Stimulated activated naive CD4-positive, alpha-beta T cell (primary cell): ENCODE data around the gene KRTAP12-2.

Source experiments
- DNase-seq, 6 experiments: peaks; one replicate each; lab custom pipeline; 2025; lab: John Stamatoyannopoulos, UW

The KRTAP12-2 gene, protein sequence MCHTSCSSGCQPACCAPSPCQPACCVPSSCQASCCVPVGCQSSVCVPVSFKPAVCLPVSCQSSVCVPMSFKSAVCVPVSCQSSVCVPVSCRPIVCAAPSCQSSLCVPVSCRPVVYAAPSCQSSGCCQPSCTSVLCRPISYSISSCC

DNA sequence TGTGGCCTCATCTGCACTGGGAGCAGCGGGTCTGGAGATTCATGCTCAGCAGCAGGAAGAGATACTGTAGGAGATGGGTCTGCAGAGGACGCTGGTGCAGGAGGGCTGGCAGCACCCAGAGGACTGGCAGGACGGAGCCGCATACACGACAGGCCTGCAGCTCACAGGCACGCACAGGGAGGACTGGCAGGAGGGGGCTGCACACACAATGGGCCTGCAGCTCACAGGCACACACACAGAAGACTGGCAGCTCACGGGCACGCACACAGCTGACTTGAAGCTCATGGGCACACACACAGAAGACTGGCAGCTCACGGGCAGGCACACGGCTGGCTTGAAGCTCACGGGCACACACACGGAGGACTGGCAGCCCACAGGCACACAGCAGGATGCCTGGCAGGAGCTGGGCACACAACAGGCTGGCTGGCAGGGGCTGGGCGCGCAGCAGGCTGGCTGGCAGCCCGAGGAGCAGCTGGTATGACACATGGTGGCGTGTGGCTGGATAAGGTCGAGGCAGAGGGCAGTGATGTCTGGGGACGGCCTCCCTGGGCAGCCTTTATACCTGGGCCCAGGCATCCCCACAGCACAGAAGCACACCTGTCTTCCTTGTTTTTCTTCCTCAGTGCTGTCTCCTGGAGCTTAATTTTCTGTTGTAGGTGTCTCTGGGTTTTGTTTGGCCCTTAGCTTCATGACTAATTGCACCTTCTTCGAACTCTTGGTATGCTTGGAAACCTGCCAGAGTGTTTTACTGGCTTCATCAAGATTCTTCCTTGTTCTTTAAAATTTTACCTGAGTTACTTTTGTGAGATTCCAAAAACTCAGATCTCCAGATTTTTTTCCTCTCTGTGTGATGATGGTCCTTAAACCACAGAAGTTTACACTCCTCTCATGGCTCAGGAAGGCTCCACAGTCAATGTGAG lies at the start of gene KRTAP12-2:
Gene KRTAP12-2 (minus strand): TSS at position 527 of the 920 bp plus-strand sequence. CDS start 41 bp downstream, at position 486.
- DNase-seq = no peak

DNA sequence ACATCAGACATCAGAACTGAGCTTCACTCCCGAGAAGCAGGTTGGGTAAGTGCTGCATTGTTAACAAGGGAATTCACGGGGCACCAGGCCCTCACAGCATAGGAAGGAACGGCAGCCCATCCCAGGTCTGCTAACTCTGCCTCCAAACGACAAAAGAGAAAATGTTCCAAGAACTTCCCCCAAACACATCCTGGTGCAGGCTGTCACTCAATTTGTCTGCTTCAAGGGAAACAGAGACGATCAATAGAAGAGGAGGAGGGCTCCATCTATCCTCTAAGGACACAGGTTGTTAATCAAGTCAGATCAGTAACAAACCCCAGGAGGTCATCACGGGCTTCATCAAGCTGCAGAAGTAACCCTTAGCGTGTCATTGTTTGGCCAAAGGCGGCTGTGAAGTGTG lies 48.2 kb upstream of the KRTAP12-2 start:
- DNase-seq = no peak

DNA sequence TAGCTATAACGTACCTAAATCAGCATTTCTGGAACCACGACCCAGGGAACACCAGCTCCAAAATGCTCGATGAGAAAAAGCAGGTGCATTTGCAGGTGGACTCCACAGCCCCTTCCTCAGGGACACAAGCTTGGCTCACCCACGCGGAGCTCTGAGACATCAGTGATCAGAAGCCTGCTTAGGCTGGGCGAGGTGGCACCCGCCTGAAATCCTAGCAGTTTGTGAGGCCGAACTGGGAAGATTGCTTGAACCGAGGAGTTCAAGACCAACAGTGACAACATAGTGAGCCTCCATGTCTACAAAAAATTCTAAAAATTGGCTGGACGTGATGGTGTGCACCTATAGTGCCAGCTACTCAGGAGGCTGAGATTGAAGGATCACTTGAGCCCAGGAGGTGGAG lies 47.1 kb upstream of the KRTAP12-2 start:
- no peak for DNase-seq

DNA sequence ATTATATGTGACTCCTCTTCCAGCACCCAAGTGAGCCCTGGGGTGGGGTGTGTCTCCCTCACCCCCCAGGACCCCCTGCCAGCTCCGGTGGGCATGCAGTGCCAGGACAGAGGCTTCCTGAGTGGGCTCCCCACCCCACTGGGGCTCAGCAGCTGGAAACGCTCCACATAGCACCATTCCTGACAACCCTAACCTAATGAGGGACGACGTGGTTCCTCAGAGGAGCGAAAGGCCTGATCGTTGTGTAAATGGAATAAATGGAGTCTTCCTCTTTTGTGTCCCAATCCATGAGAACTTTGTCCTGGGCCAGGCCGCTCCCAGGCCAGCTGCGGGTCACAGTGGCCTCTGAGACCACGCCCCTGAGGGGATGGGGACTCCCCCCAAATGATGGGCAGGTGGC lies 46.4 kb upstream of the KRTAP12-2 start:
- no peak for DNase-seq

DNA sequence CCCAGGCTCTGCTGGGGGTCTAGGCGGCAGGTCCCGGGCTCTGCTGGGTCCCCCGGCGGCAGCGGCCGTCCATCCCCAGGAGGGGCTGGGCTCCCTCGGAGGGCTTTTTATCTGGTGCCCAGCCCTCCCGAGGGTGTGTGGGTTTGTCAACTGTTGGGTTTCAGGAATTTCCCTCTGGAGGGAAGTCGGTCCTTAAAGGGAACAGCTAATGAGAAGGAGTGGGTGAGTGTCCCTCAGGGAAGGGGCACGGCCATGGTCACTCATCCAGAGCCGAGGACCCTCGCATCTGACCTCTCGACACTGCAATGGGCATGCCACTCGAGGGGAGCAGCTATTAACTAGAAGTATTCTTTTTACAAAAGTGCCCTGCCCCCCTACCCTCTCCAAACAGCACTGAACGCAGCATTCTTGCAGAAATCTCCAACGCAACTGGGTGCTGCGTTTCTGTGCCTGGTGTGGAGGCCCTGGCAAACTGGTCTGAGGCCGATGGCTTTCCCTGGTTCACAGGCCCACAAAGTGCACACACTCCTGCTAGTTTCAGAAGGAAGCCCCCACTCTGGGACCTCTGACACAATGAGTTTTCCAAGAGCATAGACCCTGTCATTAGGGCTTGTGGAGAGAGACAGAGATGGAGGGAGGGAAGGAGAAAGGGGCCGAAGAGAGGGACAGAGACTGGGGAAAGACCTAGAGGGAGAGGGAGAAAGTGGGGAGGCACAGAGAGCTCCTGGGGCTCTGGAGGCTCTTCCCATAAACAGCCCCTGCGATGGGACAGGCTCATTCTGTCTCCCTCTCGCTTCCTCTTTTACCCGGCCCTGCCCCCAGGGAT lies 45.7 kb upstream of the KRTAP12-2 start:
- no peak for DNase-seq

DNA sequence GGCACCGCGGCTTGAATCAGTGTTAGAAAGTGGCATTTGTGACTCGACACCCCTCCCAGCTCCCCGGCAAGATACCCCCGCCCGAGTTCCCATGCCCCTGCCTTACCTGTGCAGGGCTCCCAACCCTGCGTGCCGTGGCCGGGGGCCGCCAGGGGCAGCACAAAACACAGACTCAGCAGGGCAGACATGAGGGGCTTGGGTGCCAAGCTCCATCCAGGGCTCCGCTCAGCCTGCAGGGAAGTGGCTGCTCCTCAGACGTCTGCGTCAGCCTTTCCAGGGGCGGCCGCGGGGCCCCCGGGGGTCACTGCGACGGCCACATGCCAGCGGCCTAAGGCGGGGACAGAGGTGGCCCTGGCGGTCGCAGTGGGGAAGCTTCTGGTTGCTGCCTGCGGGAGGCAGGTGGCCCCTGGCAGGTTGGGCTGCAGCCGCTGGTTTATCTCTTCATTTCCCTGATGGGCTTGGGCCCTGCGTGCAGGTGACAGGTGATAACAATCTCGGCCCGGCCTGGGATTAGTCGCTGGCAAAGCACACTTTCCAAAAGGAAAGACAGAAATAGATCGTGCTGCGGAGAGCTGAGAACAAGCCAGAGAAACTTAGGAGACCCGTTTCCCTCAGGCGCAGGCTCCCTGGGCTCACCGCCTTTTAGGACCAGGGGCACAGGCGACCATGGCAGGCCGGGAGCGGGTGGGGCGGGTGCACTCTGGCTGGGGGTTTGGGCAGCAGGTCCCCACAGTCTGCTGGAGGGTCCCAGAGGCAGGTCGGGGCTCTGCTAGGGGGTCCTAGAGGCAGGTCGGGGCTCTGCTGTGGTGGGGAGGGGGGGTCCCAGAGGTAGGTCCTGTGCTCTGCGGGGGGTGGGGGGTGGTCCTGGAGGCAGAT lies 44.8 kb upstream of the KRTAP12-2 start, which contains the start of gene TSPEAR:
Gene TSPEAR (minus strand): TSS at position 246 of the 876 bp plus-strand sequence. CDS start 58 bp downstream, at position 188.
- DNase-seq = no peak

DNA sequence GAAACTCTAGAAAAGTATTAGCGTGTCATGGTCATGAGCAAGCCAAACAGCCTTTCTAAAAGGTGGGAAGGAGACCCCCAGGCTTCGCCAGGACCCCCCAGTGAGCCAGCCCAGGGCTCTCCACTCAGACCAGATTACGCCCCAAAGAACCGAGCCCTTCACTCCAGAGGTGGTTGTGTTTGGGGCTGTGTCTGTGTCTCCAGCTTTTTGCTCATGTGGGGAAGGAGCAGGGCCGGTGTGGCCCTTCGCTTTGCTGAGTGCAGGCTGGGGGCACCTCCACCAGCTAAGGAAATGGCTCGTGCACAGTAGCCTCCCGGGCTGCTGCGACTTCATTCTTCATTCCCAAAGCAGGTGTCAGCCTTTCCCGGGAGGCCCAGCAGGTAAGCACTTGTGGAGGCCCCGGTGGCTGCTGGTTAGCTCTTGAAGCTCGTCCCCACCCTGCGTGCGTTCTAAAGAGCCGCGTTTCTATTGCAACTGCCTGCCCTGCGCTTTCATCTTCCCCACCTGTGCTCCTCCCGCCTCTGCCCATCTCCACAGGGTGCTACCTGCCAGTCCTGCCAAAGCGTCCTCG lies 44.1 kb upstream of the KRTAP12-2 start:
- peak in 2 of 6 experiments; percentile 15 to 28 for DNase-seq

DNA sequence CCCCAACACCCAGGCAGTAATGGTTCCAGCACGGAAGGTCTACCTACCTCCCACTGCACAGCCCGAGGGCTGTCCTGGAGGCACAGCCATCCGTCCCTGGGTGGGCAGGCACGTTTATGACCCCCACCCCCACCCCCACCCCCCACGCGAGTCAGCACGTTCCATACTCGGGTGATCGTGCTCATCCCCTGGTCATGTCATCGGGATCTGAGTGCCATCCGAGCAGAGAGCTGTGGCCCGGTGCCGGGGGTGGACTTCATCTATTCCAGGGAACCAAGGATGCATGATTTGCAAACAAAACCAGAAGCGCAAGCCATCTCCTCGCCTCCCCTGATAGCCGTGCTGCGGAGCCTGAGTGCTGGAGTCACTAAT lies 43.6 kb upstream of the KRTAP12-2 start:
- DNase-seq = peak in 1 of 6 experiments; percentile 12

DNA sequence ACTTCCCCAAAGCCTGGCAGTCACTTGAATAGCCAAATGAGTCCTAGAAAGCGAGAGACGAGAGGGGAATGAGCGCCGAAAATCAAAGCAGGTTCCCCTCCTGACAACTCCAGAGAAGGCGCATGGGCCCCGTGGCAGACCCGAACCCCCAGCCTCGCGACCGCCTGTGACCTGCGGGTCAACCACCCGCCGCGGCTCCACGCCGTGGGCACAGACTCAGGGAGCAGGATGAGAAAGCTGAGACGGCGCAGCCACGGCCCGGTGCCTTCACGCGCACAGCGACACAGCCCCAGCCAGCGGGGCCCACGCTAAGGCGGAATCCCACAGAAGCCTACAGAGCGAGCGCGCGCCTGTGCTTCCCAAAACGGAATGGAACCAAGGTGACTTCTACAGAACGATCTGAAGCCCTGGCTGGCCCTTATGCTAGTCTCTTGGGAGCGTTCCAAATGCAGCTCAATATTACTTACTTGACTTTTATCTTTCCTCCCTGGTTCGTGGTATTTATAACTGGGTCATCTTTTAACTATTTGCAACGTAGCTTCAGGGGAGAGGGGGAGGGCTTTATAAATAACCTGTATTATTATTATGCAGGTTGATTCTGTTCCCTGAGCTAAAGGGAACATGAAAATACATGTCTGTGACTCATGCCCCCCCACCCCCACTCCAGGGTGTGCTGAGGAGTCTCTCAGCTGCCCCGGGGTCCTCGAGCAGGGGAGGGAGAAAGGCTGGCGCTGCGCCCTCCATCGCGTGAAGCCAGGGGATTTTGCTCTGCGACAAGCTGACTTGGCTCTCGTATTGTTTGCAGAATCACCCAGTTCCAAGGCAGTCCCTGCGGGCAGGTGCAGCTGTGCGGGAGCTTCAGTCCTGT lies 42.9 kb upstream of the KRTAP12-2 start:
- peak in 2 of 6 experiments; percentile 19 to 20 for DNase-seq

DNA sequence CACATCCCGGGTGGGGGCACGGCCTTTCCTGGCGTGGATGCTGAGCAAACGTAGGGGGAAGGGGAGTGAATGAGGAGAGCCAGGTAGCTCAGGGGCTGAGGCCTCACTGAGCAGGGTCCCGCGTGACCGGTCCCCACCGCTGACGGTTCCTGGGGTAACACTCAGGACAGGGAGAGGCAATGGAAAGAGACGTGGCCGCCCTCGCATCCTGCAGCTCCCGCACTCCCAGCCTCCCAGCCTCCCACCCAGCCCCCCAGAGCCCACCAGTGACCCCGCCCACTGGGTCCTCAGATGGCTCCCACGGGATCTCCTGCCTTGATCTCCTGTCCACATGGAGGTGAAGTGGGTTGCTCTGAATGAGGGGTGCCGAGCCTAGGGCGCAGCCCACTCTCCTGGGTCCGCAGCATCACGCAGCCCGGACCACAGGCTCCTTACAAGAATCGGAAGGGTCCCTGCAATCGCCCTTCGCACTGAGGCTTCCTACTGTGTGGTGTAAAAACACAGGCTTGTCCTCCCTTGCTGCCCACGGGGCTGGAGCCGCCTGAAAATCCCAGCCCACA lies 42.2 kb upstream of the KRTAP12-2 start:
- no peak for DNase-seq

DNA sequence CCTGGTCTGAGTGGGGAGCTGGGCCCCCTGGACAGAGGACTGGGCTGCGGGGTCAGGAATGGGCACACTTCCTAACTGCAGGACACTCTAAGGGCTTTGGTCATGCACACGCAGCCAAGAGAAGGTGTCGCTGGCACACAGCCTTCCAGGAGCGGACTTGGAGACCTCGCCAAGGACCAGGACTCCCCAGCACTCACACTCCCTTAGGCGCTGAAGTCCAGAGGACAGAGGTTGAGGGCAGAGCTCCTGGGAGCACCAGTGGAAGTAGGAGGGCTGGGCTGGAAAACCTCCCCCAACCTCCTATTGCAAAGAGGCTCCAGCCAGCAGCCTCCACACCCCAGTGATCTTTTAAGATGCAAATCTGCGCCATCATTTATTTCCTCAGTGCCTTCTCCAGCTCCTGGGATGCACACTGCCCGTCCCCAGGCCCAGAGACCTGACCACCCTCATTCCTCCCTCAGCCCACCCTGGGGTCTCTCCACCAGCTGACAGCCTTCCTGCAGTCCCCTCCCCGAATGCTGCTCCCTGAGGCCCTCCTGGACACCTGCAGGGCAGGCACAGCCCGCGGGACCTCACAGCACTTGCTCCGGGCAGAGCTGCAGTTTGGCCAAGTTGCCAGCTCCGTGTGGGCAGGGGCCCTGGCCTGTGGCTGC lies 41.6 kb upstream of the KRTAP12-2 start:
- DNase-seq = no peak

DNA sequence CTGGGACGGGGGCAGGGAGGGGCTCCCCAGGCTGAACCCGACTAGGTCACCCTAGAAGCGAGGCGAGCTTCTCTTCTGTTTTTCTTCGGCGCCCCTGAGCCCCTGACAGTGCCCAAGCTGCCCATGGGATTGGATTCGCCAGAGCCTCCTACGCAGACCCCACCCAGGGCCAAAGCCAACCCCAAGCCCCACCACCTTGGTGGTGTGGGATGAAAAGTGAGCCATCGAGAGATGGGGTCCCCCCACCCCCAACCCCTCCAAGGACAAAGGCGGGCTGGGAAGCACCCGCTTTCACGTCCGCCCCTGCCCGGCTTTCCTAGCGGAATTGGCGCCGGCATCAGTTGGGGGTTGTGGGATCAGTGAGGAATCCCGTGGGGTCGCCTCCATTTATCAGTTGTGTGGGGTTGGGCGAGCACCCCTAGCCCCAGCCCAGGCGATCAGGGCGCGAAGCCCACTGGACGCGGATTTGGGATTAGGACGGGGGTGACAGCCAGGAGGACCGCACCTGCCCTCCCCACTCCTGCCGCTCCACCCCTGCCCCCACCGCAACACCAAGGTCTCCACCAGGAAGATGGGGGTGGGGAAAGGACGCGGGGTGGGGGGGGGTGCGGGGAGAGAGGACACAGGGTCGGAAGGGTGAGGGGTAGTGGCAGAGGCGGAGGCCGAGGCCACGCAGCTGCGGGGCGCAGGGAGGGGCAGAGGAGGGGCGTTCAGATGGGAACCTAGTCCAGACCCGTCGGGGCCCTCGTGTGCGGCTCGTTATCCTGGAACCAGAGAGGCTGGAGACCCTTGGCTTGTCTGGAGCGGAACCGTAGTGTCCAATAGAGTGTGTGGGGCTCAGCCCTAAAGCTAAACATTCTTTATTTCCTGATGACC lies 40.2 kb upstream of the KRTAP12-2 start:
- no peak for DNase-seq

DNA sequence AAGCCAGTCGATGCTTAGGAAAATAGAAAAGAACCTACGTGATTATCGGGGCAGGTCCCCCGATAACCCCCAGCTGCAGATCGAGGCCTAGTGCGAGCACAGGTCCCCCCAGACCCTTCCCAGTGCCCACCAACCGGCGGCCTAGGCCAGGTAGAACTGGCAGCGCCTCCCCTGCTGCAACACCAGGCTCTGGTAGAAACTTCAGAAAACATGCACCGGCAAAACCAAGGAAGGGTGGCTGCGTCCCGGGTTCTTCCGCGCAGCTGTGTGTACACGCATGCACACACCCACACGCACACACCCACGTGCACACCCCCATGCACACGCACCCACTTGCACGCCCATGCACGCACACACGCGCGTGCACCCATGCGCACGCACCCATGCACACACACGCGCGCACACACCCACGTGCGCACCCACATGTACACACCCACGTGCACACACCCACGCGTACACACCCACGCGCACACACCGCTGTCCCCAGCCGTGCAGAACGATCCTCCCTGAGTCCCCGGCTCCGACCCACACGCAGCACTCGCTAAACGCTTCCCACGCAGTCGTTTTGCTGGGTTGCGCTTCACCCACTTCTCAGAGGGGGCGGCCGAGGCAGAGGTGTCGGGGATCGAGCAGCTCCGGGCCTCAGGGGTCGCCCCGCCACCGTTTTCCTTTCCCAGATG lies 39.4 kb upstream of the KRTAP12-2 start:
- no peak for DNase-seq

DNA sequence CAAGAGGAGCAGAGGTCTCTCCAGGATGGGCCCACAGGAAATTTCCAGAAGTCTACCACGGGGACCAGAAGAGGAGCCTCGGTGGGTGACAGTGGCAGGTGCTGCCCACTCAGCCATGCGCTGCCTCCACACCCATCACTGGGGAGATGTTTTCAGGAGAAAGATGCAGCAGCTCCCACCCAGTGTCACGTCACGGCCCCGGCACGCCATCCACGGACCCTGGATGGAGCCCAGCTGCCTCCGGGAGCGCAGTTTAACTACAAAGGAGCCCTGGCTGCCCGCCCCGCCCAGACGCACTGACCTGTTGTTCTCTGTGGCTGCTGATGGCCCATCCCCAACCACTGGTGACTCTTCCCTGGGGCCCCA lies 37.9 kb upstream of the KRTAP12-2 start:
- DNase-seq = no peak

DNA sequence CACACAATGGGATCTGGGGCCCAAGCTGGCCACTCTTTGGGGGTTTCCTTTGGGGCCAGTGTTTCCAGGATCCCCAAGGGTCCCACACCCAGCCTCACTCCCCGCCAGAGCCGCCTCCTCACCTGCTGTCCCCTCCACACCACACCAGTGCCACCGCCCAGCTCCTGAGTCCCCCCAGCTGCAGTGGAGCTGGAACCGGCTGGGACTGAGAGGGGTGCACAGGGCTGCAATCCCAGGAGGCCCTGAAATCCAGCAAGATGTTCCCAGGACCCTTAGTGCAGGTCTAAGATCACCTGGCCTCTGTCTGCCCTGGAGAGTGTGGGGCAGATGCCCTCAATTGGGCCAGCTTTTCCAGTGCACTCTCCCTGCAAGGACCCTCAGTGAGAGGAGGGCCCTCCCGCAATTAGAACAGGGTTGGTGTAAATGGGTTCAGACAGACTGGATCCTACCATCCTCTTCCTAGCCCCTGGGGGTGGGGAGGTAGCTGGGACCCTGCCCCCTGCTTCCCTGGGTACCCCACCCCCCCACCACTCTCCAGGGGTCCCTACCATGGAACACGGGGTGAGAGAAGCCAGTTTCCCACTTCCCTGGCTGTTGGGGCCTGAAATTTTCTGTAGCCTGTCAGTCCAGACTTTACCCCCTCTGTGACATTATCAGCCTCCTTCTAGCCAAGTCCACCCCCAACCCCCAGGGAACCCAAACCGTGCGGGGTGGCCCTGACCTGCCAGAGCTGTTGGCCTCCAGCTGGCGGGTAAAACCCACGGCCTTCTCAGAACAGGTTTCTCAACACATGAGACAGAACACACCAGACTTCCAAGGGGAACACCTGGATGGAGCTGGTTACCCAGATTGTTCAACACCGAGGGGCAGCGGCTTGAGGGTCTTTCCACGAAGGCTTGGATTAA lies 37.3 kb upstream of the KRTAP12-2 start:
- DNase-seq = no peak

DNA sequence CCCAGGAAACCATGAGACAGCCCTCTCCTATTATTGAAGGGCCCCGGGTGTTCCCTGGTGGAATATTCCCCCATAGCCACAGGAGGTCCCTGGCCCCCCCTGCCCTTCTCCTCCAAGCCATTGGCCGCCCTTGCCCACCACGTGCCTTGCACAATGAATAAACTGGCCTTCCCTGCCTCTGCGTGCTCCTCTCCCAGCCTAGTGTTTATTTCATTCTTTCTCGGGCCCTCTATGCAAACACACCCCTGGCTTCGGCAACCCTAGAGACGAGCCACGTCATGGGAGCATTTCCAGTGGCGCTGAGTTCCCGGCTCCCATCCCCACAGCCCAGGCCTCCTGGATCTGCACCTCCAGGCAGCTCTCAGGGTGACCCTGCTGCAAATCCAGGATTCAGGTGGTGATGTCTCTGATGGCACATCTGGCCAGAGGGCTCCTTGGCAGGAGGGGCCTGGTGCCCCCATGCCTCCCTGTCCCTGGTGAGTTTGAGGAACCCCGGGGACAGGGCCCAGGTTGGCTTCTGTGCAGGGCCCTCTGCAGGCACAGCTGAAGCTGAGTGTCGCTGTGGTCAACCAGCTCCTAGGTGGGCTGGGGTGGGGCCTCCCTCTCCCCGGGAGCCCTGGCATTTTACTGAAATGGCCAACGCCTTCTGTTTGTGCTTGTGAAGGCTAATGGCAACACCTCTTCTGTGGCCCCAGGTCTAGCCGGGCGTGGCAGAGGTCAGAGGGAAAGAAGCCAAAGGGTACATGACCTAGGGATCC lies 36.4 kb upstream of the KRTAP12-2 start:
- DNase-seq = no peak
